Right lobe of liver (tissue), 6 donors: ENCODE results near the gene SSC4D. TPM values are rescaled to one million over a fixed set of nuclear protein-coding genes. Genes with fewer than 3 reads are reported as not detected.

Experiments
- ATAC-seq, 4 donors: fragments of 200-7000 bp; cut with Tn5 transposase; one replicate each; pipeline ENCODE4 v1.9.1; 2020; ENCODE audit warnings: mild to moderate bottlenecking in 4 of 4, moderate library complexity in 4 of 4
- DNase-seq, 3 donors: peaks; one replicate each; pipeline ENCODE4 v3.0.0-alpha.2; 2020
- H3K27ac ChIP-seq, 3 donors: fragments of 200-600 bp; one replicate each; pipeline ENCODE4 v1.8.0; 2022
- H3K27me3 ChIP-seq, 2 donors: fragments of 200-600 bp; one replicate each; pipeline ENCODE4 v1.8.0; 2022
- H3K36me3 ChIP-seq, 4 donors: fragments of 200-600 bp; sonication (generic) in 1 of 4; one replicate each; pipeline versions ENCODE4 v1.5.1 to v1.8.0; 2017 to 2022; ENCODE audit warnings: control low read depth in 1 of 4
- H3K4me1 ChIP-seq, 4 donors: fragments of 200-600 bp; sonication (generic) in 1 of 4; one replicate each; pipeline versions ENCODE4 v1.5.1 to v1.8.0; 2017 to 2022; ENCODE audit warnings: control low read depth in 1 of 4
- H3K4me3 ChIP-seq, 3 donors: fragments of 200-600 bp; one replicate each; pipeline ENCODE4 v1.8.0; 2022
- H3K9me3 ChIP-seq, 4 donors: fragments of 200-600 bp; sonication (generic) in 1 of 4; one replicate each; pipeline versions ENCODE4 v1.5.1 to v1.8.0; 2017 to 2022; ENCODE audit warnings: control low read depth in 1 of 4
- CTCF ChIP-seq, 4 donors: fragments of 200-600 bp in 3 of 4; fragments of 450-650 bp in 1 of 4; IDR thresholded peaks; one replicate each; pipeline versions ENCODE4 v1.5.1 to v1.8.0; 2016 to 2022; ENCODE audit warnings: antibody characterized with exemption in 4 of 4, mild to moderate bottlenecking in 2 of 4
- POLR2A ChIP-seq: fragments of 450-650 bp; IDR thresholded peaks from one replicate; pipeline ENCODE4 v1.6.1; 2017; ENCODE audit warnings: antibody characterized with exemption, mild to moderate bottlenecking
- WGBS: methylation state at CpG from one replicate; pipeline ENCODE4 v1.1.6; 2018; ENCODE audit warnings: low coverage, low lambda C conversion rate; ENCODE audit not compliant: insufficient coverage; ENCODE audit errors: missing lambda C conversion rate; 5-methylcytosine and 5-hydroxymethylcytosine counted together
- intact Hi-C, 2 donors: fragments of 100-400 bp; cut with DNase I; formaldehyde crosslinking; loops; one replicate each; pipeline versions ENCODE4 v1.11.2 to v1.14.1; 2022
- total RNA-seq, 6 experiments: library from RNA; depleted of rRNA in 2 of 6; stranded (reverse); fragments of >200 nt in 2 of 6; fragmentation: NEBNext Ultra II Directional in 3 of 6; extraction: Animal tissue kit (Norgen Biotek cat#: 25700) in 3 of 6; gene quantifications; one replicate each; pipeline versions ENCODE4 v1.1.0 to v1.2.4, GENCODE V29; 2016 to 2023
- donor health status: DM: no; HTN: yes; CAD: no.
- donor health status: DM: no; HTN: no; CAD: no.
- donor health status: DM: no; HTN: no; CAD: no.
- donor health status: DM: no; HTN: yes; CAD: no.
- donor health status: DM: no; HTN: yes; CAD: no.

Gene SSC4D
- total RNA-seq, 6 experiments from 2014 or later, result 1.2 to 2.6 (median 1.2) TPM

GRCh38 chr7:76342222-76342621, 67.3 kb downstream of the SSC4D start:
- TF ChIP-seq POLR2A, result no peak
- no peak for TF ChIP-seq CTCF (IDR thresholded peaks at IDR 0.05)
- peaks cover 0 to 68% (median 11%) of the 10 kb centered on the region in 4 donors for H3K4me1 ChIP-seq
- peaks cover 0 to 36% (median 9%) of the 10 kb centered on the region in 4 donors for H3K36me3 ChIP-seq
- H3K9me3 ChIP-seq, result no peaks in the 10 kb centered on the region
- no peak overlapping the region for H3K27ac ChIP-seq
- ATAC-seq (no peak), DNase-seq (no peak)
- H3K4me3 ChIP-seq, result no peak overlapping the region
- intact Hi-C loops, result no loop called here
- 62% methylated on average over 5 of the region's 5 CpGs for WGBS
- H3K27me3 ChIP-seq, result no peaks in the 10 kb centered on the region

DNA sequence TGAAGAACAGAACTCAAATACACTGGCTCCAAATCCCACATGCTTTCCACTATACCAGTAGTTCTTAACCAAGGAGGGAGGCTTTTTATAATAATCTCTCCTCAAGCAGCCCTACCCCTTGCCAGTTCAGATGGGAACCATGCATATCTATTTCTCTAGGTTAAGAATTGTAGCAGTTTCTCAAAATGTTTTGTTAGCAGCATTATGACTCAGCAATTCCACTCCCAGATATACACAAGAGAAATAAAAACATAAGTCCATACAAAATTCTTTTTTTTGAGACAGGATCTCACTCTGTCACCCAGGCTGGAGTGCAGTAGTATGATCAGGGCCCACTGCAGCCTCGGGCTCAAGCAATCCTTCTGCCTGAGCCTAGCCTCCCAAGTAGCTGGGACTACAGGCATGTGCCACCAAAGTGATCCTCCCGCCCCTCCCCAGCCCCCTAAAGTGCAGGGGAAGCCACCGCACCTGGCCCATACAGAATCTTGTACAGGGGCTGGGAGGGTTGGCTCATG, 68.8 kb downstream of the SSC4D start:
- peaks cover 0 to 22% (median 7%) of the 10 kb centered on the region in 4 donors for H3K36me3 ChIP-seq
- no peaks in the 10 kb centered on the region for H3K9me3 ChIP-seq
- intact Hi-C loops, result no loop called here
- H3K27me3 ChIP-seq, result no peaks in the 10 kb centered on the region
- no peak overlapping the region for H3K4me3 ChIP-seq
- WGBS, result 80% methylated on average over 1 of the region's 3 CpGs
- peaks cover 0 to 57% (median 7%) of the 10 kb centered on the region in 4 donors for H3K4me1 ChIP-seq
- H3K27ac ChIP-seq, result no peak overlapping the region
- no peak for DNase-seq
- no peak for ATAC-seq
- TF ChIP-seq CTCF (IDR thresholded peaks at IDR 0.05) (no peak), POLR2A (no peak)

Other genes with a start within 250 kb of the SSC4D start
- under 1 TPM in 4 of 6 experiments, not detected in 2; 0.14 to 0.37 (median 0.19) TPM for gene SRRM3, start 207.8 kb downstream of the SSC4D start, total RNA-seq
- 100 to 1,000 TPM in 5 of 6 experiments, 10 to 100 TPM in 1; 64.4 to 275 (median 234) TPM for gene HSPB1, start 107.0 kb downstream of the SSC4D start, total RNA-seq
- 10 to 100 TPM; 43.5 to 69.1 (median 58.4) TPM for gene YWHAG, start 50.7 kb downstream of the SSC4D start, total RNA-seq
- 1 to 10 TPM in 1 of 6 experiments, under 1 TPM in 4, not detected in 1; 0.27 to 2.8 (median 0.62) TPM for gene ZP3, start 15.3 kb upstream of the SSC4D start, total RNA-seq
- gene DTX2, start 52.0 kb upstream of the SSC4D start, total RNA-seq, result 10 to 100 TPM in 4 of 6 experiments, 1 to 10 TPM in 2; 8.9 to 16.8 (median 11.1) TPM
- 1 to 10 TPM in 1 of 6 experiments, under 1 TPM in 2, not detected in 3; 0.22 to 1.5 (median 0.51) TPM for gene UPK3B, start 100.9 kb upstream of the SSC4D start, total RNA-seq
- gene SPDYE16, start 133.6 kb upstream of the SSC4D start, total RNA-seq, result under 1 TPM in 2 of 6 experiments, not detected in 4; 0.14 to 0.20 TPM
- 1 to 10 TPM; 2.0 to 3.8 (median 2.6) TPM for gene POMZP3, start 217.6 kb upstream of the SSC4D start, total RNA-seq